ENCODE measurements around the gene CROCC2. TPM values are rescaled to one million over a fixed set of nuclear protein-coding genes. Genes with fewer than 3 reads are reported as not detected.

The CROCC2 gene
- total and polyA plus RNA-seq, 2 experiments from 2014 or later: not detected

GRCh38 chr2:240982821-240983281 lies 76.7 kb downstream of the CROCC2 start:
- DNase-seq (ENCODE audit: low read depth in 1 of 2, low spot score in 1 of 2): no peak
- no peak overlapping the region for H3K27ac ChIP-seq
- H3K27me3 ChIP-seq: peaks cover 31% of the 10 kb centered on the region
- no peak overlapping the region for H3K4me3 ChIP-seq
- no peaks in the 10 kb centered on the region for H3K36me3 ChIP-seq
- no peaks in the 10 kb centered on the region for H3K4me1 ChIP-seq (ENCODE audit: low read depth)
- TF ChIP-seq CTCF (IDR thresholded peaks at IDR 0.05; ENCODE audit: low read depth, low read length): no peak
- no peaks in the 10 kb centered on the region for H3K9me3 ChIP-seq (ENCODE audit: low read depth)

GRCh38 chr2:240983361-240983995 lies 77.3 kb downstream of the CROCC2 start:
- TF ChIP-seq CTCF (IDR thresholded peaks at IDR 0.05; ENCODE audit: low read depth, low read length): peak; percentile 62
- DNase-seq (ENCODE audit: low read depth in 1 of 2, low spot score in 1 of 2): peak; percentile 54 to 79
- H3K27me3 ChIP-seq: peaks cover 31% of the 10 kb centered on the region
- H3K27ac ChIP-seq: no peak overlapping the region
- no peaks in the 10 kb centered on the region for H3K36me3 ChIP-seq
- H3K9me3 ChIP-seq (ENCODE audit: low read depth): no peaks in the 10 kb centered on the region
- no peak overlapping the region for H3K4me3 ChIP-seq
- H3K4me1 ChIP-seq (ENCODE audit: low read depth): no peaks in the 10 kb centered on the region

GRCh38 chr2:240983996-240984498 lies 77.9 kb downstream of the CROCC2 start:
- Histone ChIP-seq H3K9me3 (ENCODE audit: low read depth) (no peaks in the 10 kb centered on the region), H3K27ac (no peak overlapping the region), H3K4me3 (no peak overlapping the region), H3K36me3 (no peaks in the 10 kb centered on the region), H3K4me1 (ENCODE audit: low read depth) (no peaks in the 10 kb centered on the region), H3K27me3 (peaks cover 31% of the 10 kb centered on the region)
- no peak for TF ChIP-seq CTCF (IDR thresholded peaks at IDR 0.05; ENCODE audit: low read depth, low read length)
- no peak for DNase-seq (ENCODE audit: low read depth in 1 of 2, low spot score in 1 of 2)

- H3K4me3 ChIP-seq: no peak overlapping the region
- no peak for DNase-seq (ENCODE audit: low read depth in 1 of 2, low spot score in 1 of 2)
- peaks cover 30% of the 10 kb centered on the region for H3K27me3 ChIP-seq
- H3K27ac ChIP-seq: no peak overlapping the region
- H3K36me3 ChIP-seq: no peaks in the 10 kb centered on the region
- H3K4me1 ChIP-seq (ENCODE audit: low read depth): no peaks in the 10 kb centered on the region
- TF ChIP-seq CTCF (IDR thresholded peaks at IDR 0.05; ENCODE audit: low read depth, low read length): no peak
- H3K9me3 ChIP-seq (ENCODE audit: low read depth): no peaks in the 10 kb centered on the region
These were observed 80.0 kb downstream of the CROCC2 start for GRCh38 chr2:240985881-240986786.

GRCh38 chr2:240986787-240987411 lies 80.8 kb downstream of the CROCC2 start:
- no peak for TF ChIP-seq CTCF (IDR thresholded peaks at IDR 0.05; ENCODE audit: low read depth, low read length)
- Histone ChIP-seq H3K36me3 (no peaks in the 10 kb centered on the region), H3K4me3 (no peak overlapping the region), H3K27me3 (peaks cover 23% of the 10 kb centered on the region), H3K9me3 (ENCODE audit: low read depth) (no peaks in the 10 kb centered on the region), H3K27ac (no peak overlapping the region), H3K4me1 (ENCODE audit: low read depth) (no peaks in the 10 kb centered on the region)
- DNase-seq (ENCODE audit: low read depth in 1 of 2, low spot score in 1 of 2): peak in 1 of 2 donors; percentile 87
